Measurements from ENCODE around the gene ZHX3. TPM values are rescaled to one million over a fixed set of nuclear protein-coding genes. Genes with fewer than 3 reads are reported as not detected.
"Not testable (repeated sequence)": the region's sequence is repeated elsewhere in the genome, so short reads cannot be mapped to it uniquely, and the experiment has no call there.

The ZHX3 gene
- total RNA-seq, 1 experiment from 2014 or later, result 5.4 TPM

- no peak for DNase-seq (ENCODE audit: low read depth)
Observed at GRCh38 chr20:41334443-41335421, 17.2 kb upstream of the ZHX3 start.

- DNase-seq (ENCODE audit: low read depth), result no peak
Observed at GRCh38 chr20:41334036-41334435, 16.5 kb upstream of the ZHX3 start.

DNA sequence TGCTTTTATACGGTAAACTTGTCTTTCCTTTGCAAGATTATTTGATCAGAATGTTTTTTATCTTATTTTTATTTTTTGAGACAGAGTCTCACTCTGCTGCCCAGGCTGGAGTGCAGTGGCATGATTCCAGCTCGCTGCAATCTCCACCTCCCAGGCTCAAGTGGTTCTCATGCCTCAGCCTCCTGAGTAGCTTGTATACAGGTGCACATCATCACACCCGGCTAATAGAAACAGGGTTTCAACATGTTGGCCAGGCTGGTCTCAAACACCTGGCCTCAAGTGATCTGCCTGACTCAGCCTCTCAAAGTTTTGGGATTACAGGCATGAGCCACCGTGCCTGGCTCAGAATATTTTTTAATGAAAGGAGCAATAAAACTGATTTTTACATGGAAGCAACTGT, 14.2 kb upstream of the ZHX3 start:
- no peak for DNase-seq (ENCODE audit: low read depth)

DNA sequence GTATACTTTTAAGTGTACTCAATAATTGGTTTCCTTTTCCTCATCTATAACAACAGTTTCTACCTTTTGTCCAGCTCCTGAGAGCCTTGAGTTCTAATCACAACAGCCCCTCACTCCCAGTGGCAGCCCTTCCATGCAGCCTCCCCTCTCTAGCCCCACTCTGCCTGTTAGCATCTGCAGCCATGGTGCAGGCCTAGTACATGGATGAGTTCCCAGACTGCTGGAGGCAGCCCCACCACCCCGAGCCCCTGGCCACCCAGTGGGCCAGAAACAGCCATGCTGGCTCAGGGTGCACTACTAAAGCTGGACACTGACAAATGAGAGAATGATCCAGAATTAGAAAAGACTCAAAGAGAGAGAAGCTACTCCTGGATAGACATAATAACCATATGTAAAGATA, 13.4 kb upstream of the ZHX3 start:
- DNase-seq (ENCODE audit: low read depth), result no peak

GRCh38 chr20:41330343-41330720, 12.8 kb upstream of the ZHX3 start:
- no peak for DNase-seq (ENCODE audit: low read depth)

GRCh38 chr20:41329435-41330342, 12.2 kb upstream of the ZHX3 start:
- DNase-seq (ENCODE audit: low read depth), result peak; percentile 95

GRCh38 chr20:41327178-41327577, 9.6 kb upstream of the ZHX3 start:
- DNase-seq (ENCODE audit: low read depth), result no peak

DNA sequence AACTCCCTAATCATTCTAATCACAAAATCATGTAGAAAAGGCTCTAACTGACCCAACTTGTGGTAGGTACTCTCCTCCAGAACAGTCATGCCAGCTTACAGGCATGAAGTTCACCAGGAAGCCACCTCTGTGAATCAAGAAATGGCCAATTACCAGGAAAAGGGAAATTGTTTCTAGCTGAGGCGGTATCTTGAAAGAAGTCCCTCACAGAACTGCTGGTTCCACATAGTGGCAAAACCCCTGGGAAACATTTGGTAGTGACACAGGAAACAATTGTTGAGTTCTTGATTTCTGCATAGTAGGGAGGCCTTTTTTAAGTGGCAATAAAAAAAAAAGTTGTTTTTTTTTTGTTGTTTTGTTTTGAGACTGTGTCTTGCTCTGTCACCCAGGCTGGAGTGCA, 3.4 kb upstream of the ZHX3 start:
- DNase-seq (ENCODE audit: low read depth), result no peak

DNA sequence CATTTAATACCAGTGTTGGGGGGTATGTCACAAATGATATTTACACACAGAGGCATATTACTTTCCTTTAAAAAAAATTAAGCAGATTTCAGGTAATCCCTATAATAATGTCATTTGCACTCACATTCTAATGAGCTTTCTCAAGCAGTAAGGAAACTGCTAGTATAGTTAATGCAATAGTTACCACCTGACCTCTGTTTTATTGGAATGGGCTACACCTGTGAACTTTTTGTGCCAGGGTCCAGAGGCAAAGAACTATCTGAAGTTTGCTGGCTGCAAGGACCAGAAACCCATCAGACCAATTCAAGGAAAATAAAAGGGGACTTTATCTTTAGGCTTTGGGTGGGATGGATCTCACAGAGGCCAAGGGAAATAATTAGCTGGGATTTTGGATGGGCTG, 2.9 kb upstream of the ZHX3 start:
- no peak for DNase-seq (ENCODE audit: low read depth)

DNA sequence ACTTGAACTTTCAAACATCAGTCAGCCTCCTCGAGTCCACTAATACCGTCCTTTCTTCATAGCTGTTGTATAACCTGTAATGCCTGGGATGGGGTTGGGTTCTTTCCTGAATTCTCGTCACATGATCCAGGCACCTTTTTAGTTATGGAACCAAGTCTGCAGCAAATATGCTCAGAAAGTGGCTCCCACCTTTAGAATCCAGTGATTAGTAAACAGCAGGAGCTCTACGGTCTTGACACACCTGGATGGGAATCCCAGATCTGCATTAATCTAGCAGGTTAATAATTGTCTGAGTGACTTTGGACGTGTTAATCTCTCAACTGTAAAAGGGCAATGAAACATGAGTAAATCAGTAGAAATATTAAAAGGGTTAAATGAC, 729 bp upstream of the ZHX3 start:
- DNase-seq (ENCODE audit: low read depth), result no peak

DNA sequence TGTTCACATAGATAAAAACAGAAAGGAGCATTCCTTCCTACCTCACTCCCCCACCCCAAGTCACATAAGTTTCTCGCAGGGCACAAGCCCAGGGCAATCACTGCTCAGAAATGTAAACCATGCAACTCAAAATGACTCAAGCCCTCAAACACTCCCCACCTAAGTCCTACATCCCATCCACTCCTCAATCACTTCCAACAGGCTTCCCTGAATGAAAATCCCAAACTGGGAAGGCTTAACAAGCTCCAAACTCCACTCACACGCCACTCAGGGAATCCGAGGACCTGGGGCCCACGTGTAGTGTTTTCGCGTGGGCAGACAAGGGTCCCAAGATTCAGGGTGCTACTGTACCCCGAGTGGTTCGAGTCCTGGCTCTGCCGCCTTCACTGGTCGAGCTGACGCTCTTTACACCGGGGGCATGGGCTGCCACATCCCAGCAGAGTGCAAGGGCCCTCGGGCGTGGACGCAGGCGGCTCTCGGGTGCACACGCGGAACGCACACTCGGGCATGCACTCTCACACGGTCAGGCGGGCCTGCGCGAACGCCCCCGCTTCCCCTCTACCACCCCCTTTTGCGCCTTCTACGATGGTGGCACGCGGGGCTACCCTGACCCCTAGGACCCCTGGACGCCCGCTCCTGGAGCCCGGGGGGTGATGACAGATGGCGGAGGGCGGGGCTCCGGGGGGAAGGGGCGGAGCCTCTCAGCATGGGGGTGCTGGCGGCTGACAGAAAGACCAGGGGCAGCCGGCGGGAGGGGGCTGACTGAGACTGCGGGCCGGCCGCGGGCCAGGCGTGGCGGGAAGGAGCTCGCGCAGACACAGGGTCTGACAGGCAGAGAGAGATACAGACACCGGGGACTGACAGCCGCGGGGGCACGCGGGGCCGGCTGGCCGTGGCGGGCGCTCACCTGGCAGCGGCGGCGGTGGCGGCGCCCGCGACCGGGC, 657 bp downstream of the ZHX3 start:
- DNase-seq (ENCODE audit: low read depth), result peak; percentile 81

DNA sequence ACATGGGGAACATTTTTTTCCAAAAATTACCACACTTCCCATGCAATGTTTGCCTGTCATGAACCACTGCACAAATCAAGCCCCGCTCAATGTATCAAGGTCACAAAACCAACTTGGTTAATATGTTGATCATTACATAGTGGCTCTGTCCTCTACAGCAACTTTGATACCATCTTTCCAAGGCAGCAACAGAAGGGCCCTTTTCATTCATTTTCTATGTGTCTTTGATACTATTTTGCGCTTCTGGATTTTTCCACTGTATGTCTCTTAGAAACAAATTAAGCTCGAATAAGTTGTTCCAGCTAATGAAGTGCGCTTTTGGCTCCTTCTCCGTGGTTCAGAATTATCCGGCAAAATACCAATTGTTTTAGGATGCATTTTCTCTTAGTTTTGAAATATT, 1.5 kb downstream of the ZHX3 start:
- DNase-seq (ENCODE audit: low read depth), result no peak

- DNase-seq (ENCODE audit: low read depth), result no peak
Observed at GRCh38 chr20:41314386-41314785, 3.1 kb downstream of the ZHX3 start.

GRCh38 chr20:41312009-41312408, 5.5 kb downstream of the ZHX3 start:
- not testable (repeated sequence) for DNase-seq (ENCODE audit: low read depth)

- DNase-seq (ENCODE audit: low read depth), result peak; percentile 35
Observed at GRCh38 chr20:41309817-41310216, 7.7 kb downstream of the ZHX3 start.

- no peak for DNase-seq (ENCODE audit: low read depth)
Observed at GRCh38 chr20:41308726-41309413, 8.7 kb downstream of the ZHX3 start.

DNA sequence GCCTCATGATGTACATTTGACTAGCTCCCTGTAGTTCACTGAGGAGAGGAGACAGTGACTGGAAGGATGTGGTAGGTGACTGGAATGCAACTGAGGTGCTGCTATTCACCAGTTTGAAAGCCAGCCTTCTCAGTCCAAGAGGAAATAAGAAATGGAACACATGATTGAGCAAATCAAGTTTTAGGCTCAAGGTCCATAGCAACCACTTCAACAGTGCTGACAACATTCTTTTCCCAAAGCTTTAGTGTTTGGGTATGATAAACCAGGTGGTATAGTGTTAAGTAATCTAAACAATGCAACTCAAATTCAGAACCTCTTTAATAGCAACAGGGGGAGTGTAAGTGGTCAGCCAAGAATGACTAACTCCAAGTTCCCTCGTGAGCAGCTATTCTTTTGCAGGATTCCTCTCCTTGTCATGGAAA, 9.2 kb downstream of the ZHX3 start:
- DNase-seq (ENCODE audit: low read depth), result peak; percentile 36

DNA sequence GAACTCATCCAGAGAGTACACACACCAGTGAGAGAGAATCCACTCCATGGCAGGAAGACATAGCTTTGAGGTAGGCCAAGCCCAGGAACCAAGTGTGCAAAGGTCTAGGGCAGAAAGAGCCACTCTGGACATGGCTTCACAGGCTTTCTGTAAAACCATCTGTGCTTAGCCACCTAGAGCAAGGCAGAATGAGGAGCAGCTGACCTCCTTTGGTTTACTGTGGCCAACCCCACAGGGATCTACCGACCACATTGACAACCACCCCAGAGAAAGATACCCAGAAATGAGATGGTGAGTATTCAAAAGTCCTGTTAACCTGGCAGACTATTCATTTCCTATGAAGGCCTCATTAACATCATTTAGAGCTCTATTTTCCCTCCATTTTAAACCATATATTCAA, 10.5 kb downstream of the ZHX3 start:
- DNase-seq (ENCODE audit: low read depth), result no peak

GRCh38 chr20:41306061-41306727, 11.3 kb downstream of the ZHX3 start:
- no peak for DNase-seq (ENCODE audit: low read depth)

GRCh38 chr20:41304424-41305079, 13.0 kb downstream of the ZHX3 start:
- DNase-seq (ENCODE audit: low read depth), result no peak
